Neural cell (in vitro differentiated cells): ENCODE data around the gene AGPAT2. TPM values are rescaled to one million over a fixed set of nuclear protein-coding genes. Genes with fewer than 3 reads are reported as not detected.

Experiments
- H2AFZ ChIP-seq: fragments of 200-600, 300-800 bp; sonication (generic), shearing (Covaris generic); 2 replicates; pipeline ENCODE4 v1.6.0; 2014; ENCODE audit warnings: low read depth, mild to moderate bottlenecking, antibody characterized with exemption, low read length, moderate library complexity
- H3F3A ChIP-seq: fragments of 200-600 bp; shearing (Covaris generic); 2 replicates; pipeline ENCODE4 v1.6.1; 2016; ENCODE audit warnings: mild to moderate bottlenecking, moderate library complexity, mixed read lengths, antibody characterized with exemption, low read length; ENCODE audit not compliant: insufficient read depth, poor library complexity, severe bottlenecking
- H3K27ac ChIP-seq: fragments of 200-600, 300-800 bp; sonication (generic), shearing (Covaris generic); 2 replicates; pipeline ENCODE4 v1.5.1; 2014; ENCODE audit warnings: mild to moderate bottlenecking, low read length, moderate library complexity
- H3K27me3 ChIP-seq: fragments of 300-800, 200-600 bp; sonication (generic), shearing (Covaris generic); 2 replicates; pipeline ENCODE4 v1.6.0; 2014; ENCODE audit warnings: mild to moderate bottlenecking, low read depth, low read length, moderate library complexity; ENCODE audit not compliant: insufficient read depth
- H3K36me3 ChIP-seq: fragments of 300-800, 200-600 bp; sonication (generic), shearing (Covaris generic); 2 replicates; pipeline ENCODE4 v1.5.1; 2014; ENCODE audit warnings: mild to moderate bottlenecking, antibody characterized with exemption, low read length, moderate library complexity; ENCODE audit not compliant: insufficient read depth
- H3K4me2 ChIP-seq: fragments of 300-800, 200-600 bp; sonication (generic), shearing (Covaris generic); 2 replicates; pipeline ENCODE4 v1.6.0; 2014; ENCODE audit warnings: mild to moderate bottlenecking, low read length
- H3K4me3 ChIP-seq: fragments of 300-800, 200-600 bp; sonication (generic), shearing (Covaris generic); 2 replicates; pipeline ENCODE4 v1.5.1; 2014; ENCODE audit warnings: mild to moderate bottlenecking, low read length, moderate library complexity
- H3K79me2 ChIP-seq: fragments of 200-600 bp; shearing (Covaris generic); replicated peaks from 2 replicates; pipeline ENCODE4 v1.6.0; 2014; ENCODE audit warnings: mild to moderate bottlenecking, low read length, moderate library complexity; ENCODE audit not compliant: insufficient read depth
- H3K9ac ChIP-seq: fragments of 300-800, 200-600 bp; sonication (generic), shearing (Covaris generic); 2 replicates; pipeline ENCODE4 v1.6.1; 2016; ENCODE audit warnings: mild to moderate bottlenecking, low read length, mixed read lengths
- H3K9me2 ChIP-seq: fragments of 200-600 bp; shearing (Covaris generic); 2 replicates; pipeline ENCODE4 v1.6.1; 2016; ENCODE audit warnings: mild to moderate bottlenecking, low read length, mixed read lengths; ENCODE audit not compliant: insufficient read depth
- H3K9me3 ChIP-seq: fragments of 200-600, 300-800 bp; sonication (generic), shearing (Covaris generic); 2 replicates; pipeline ENCODE4 v1.6.1; 2016; ENCODE audit warnings: mild to moderate bottlenecking, mixed run types, low read length, moderate library complexity, mixed read lengths
- H4K20me1 ChIP-seq: fragments of 200-600 bp; shearing (Covaris generic); 2 replicates; pipeline ENCODE4 v1.6.1; 2016; ENCODE audit warnings: mild to moderate bottlenecking, mixed run types; ENCODE audit not compliant: insufficient read depth
- EP300 ChIP-seq: fragments of 450-650 bp; conservative IDR thresholded peaks from 2 replicates; pipeline ENCODE4 v1.6.1; 2014; ENCODE audit warnings: antibody characterized with exemption, mild to moderate bottlenecking, moderate library complexity; ENCODE audit not compliant: poor library complexity, severe bottlenecking
- EZH2 ChIP-seq: fragments of 200-600, 300-800 bp; shearing (Covaris generic), sonication (generic); IDR thresholded peaks from 2 replicates; pipeline ENCODE4 v1.6.1; 2014; ENCODE audit warnings: antibody characterized with exemption, low read length, borderline replicate concordance, mild to moderate bottlenecking; ENCODE audit not compliant: insufficient read depth, poor library complexity, severe bottlenecking
- MXI1 ChIP-seq: fragments of 450-650 bp; conservative IDR thresholded peaks from 2 replicates; pipeline ENCODE4 v1.6.1; 2014; ENCODE audit warnings: antibody characterized with exemption, mild to moderate bottlenecking; ENCODE audit not compliant: poor library complexity, severe bottlenecking
- POLR2AphosphoS5 ChIP-seq: IDR thresholded peaks from 2 replicates; pipeline ENCODE4 v1.6.1; 2012
- RAD21 ChIP-seq: fragments of 450-650 bp; conservative IDR thresholded peaks from 2 replicates; pipeline ENCODE4 v1.6.1; 2014; ENCODE audit warnings: antibody characterized with exemption, mild to moderate bottlenecking, moderate library complexity
- SMC3 ChIP-seq: fragments of 450-650 bp; conservative IDR thresholded peaks from 2 replicates; pipeline ENCODE4 v1.6.1; 2014; ENCODE audit warnings: antibody characterized with exemption, mild to moderate bottlenecking, moderate library complexity; ENCODE audit not compliant: poor library complexity
- TAF1 ChIP-seq: IDR thresholded peaks from 2 replicates; pipeline ENCODE4 v1.6.1; 2012; ENCODE audit warnings: low read depth
- polyA minus RNA-seq: library from RNA; depleted of rRNA, polyadenylated mRNA; stranded (reverse); fragments of >200 nt; gene quantifications from 2 replicates; pipeline ENCODE4 v1.2.3, GENCODE V29; 2014
- polyA plus RNA-seq: library from polyadenylated mRNA; depleted of rRNA; stranded (reverse); fragments of >200 nt; gene quantifications from 2 replicates; pipeline ENCODE4 v1.2.3, GENCODE V29; 2014
- TF ChIP-seq, protein P1 (sequence below): fragments of 450-650 bp; IDR thresholded peaks from 2 replicates; pipeline ENCODE4 v1.5.1; 2014; ENCODE audit warnings: antibody characterized with exemption, mild to moderate bottlenecking, moderate library complexity; ENCODE audit not compliant: poor library complexity, severe bottlenecking
- TF ChIP-seq, protein P2 (sequence below): IDR thresholded peaks from 2 replicates; pipeline ENCODE4 v1.6.1; 2012; ENCODE audit warnings: borderline replicate concordance

AGPAT2 gene
- polyA plus RNA-seq (1.3 TPM in 1 of 2 replicates, not detected in the other), polyA minus RNA-seq (1.7 TPM in 1 of 2 replicates, not detected in the other)

DNA sequence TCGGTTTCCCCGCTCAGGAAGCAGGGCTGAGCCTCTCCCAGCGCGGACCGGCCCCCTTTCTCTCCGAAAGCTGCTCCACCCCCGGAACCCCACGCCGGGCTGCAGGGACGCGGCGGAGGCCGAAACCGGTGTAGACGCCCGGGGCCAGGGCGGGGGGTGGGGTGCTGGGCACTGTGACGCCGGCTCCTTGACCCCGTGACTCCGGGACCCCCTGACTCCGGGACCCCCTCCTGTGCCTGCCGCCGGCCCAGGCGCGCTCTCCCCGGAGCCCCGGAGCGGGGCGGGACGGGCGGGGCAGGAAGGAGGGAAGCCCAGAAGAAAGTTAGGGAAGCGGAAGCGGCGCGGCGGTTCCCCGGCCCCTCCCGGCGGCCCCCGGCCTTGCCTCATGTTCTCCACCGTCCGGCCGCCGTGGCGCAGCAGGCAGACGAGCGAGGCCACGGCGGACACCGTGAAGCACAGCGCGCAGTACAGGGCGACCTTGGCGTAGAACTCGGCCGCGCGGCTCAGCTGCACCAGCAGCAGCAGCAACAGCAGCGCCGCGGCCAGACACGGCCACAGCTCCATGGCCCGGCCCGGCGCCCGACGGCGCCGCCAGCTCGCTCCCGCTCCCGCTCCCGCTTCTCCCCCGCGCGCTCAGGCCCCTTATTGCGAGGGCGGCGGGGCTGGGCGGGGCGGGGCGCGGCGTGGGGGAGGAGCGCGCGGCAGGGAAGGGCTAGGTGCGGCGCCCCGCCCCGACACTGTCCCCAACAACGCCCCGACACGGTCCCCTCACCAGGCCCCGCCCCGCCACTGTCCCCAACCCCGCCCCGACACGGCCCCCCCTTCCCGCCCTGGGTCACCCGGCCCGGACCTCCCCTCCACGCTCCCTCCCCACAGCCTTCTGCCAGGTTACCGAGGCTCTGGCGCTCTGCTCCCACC, at the start of gene AGPAT2:
AGPAT2 (minus strand) TSS at position 664 of the 918 bp plus-strand sequence; CDS start at position 564, 100 bp downstream.
- no peak within 1 kb of the TSS for H3K27ac ChIP-seq
- no peak within 1 kb of the TSS for H3K9ac ChIP-seq
- H3K79me2 ChIP-seq = no peaks in the 10 kb centered on the region
- H3K27me3 ChIP-seq = peaks cover 25% of the 10 kb centered on the region
- H3K9me3 ChIP-seq = no peaks in the 10 kb centered on the region
- H2AFZ ChIP-seq = no peak within 1 kb of the TSS
- peak within 1 kb of the TSS; percentile 64 for H3K4me3 ChIP-seq
- no peaks in the 10 kb centered on the region for H4K20me1 ChIP-seq
- H3K36me3 ChIP-seq = no peaks in the 10 kb centered on the region
- H3F3A ChIP-seq = no peaks in the 10 kb centered on the region
- TF ChIP-seq TAF1 = no peak
- TF ChIP-seq EZH2 = peak; percentile 85
- TF ChIP-seq EP300 = no peak
- TF ChIP-seq MXI1 = peak; percentile 23
- H3K4me2 ChIP-seq = no peak within 1 kb of the TSS
- no peaks in the 10 kb centered on the region for H3K9me2 ChIP-seq

DNA sequence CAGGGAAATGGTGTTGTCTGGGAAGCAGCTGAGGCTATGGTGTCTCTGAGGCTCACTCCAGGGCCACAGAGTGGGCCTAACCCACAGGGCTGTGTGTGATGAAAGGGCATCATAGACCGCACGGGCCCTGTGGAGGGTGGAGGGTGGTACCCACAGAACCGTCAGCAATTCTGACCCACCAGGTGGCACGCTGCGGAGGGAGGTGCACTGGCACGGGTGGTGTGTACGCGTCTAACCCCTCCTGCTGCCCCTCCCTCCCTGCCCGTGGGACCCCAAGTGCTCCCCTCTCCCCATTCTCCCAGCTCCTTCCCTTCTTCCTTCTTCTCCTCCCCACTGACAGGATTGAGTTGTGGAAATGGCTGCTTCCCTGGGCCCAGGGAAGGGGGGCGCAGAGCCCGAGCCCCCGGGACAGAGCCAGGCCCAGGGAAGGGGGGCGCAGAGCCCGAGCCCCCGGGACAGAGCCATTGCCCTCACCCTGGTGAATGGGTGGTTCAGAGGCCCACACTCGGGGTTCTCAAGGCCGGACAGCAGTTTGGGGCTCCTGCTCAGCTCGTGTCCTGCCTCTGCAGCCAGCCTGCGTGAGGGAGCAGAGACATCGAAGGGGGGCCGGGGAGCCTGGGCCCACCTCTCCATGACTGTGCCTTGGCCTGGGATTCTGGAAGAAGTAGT, 48.7 kb upstream of the AGPAT2 start:
- Histone ChIP-seq H3K9me3 (no peaks in the 10 kb centered on the region), H3F3A (no peaks in the 10 kb centered on the region), H3K27me3 (no peaks in the 10 kb centered on the region), H3K79me2 (no peaks in the 10 kb centered on the region), H4K20me1 (no peaks in the 10 kb centered on the region), H3K4me2 (no peak overlapping the region), H3K36me3 (no peaks in the 10 kb centered on the region), H3K4me3 (no peak overlapping the region), H3K27ac (no peak overlapping the region), H3K9me2 (no peaks in the 10 kb centered on the region), H3K9ac (no peak overlapping the region), H2AFZ (no peak overlapping the region)
- TF ChIP-seq, protein P1, sequence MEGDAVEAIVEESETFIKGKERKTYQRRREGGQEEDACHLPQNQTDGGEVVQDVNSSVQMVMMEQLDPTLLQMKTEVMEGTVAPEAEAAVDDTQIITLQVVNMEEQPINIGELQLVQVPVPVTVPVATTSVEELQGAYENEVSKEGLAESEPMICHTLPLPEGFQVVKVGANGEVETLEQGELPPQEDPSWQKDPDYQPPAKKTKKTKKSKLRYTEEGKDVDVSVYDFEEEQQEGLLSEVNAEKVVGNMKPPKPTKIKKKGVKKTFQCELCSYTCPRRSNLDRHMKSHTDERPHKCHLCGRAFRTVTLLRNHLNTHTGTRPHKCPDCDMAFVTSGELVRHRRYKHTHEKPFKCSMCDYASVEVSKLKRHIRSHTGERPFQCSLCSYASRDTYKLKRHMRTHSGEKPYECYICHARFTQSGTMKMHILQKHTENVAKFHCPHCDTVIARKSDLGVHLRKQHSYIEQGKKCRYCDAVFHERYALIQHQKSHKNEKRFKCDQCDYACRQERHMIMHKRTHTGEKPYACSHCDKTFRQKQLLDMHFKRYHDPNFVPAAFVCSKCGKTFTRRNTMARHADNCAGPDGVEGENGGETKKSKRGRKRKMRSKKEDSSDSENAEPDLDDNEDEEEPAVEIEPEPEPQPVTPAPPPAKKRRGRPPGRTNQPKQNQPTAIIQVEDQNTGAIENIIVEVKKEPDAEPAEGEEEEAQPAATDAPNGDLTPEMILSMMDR = no peak
- TF ChIP-seq RAD21 (no peak), TAF1 (no peak), SMC3 (no peak), MXI1 (no peak), POLR2AphosphoS5 (no peak), EP300 (no peak), EZH2 (no peak)
- TF ChIP-seq, protein P2, sequence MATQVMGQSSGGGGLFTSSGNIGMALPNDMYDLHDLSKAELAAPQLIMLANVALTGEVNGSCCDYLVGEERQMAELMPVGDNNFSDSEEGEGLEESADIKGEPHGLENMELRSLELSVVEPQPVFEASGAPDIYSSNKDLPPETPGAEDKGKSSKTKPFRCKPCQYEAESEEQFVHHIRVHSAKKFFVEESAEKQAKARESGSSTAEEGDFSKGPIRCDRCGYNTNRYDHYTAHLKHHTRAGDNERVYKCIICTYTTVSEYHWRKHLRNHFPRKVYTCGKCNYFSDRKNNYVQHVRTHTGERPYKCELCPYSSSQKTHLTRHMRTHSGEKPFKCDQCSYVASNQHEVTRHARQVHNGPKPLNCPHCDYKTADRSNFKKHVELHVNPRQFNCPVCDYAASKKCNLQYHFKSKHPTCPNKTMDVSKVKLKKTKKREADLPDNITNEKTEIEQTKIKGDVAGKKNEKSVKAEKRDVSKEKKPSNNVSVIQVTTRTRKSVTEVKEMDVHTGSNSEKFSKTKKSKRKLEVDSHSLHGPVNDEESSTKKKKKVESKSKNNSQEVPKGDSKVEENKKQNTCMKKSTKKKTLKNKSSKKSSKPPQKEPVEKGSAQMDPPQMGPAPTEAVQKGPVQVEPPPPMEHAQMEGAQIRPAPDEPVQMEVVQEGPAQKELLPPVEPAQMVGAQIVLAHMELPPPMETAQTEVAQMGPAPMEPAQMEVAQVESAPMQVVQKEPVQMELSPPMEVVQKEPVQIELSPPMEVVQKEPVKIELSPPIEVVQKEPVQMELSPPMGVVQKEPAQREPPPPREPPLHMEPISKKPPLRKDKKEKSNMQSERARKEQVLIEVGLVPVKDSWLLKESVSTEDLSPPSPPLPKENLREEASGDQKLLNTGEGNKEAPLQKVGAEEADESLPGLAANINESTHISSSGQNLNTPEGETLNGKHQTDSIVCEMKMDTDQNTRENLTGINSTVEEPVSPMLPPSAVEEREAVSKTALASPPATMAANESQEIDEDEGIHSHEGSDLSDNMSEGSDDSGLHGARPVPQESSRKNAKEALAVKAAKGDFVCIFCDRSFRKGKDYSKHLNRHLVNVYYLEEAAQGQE = no peak
